Measurements from ENCODE around the gene CCDC197.

CCDC197 gene

DNA sequence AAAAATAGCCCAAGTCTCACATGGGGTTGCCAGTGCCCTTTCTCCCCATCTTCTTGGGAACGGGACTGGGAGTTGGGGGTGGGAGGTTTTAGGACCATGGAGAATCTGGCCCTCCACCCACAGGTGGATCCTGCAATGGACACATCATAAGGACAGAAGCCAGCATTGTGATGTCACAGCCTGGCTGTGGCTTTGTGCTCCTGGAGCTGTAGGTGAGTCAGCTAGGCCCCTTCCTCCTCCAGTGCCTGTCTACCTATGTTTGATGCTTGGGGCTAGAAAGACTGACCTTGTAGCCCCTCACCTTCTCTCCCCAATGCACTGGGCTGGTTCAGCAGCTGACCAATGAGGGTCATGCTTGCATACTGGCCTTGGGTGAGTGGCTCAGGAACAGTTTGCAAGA lies at the start of gene CCDC197:
Gene CCDC197, plus strand, starts transcription at position 220 of the 400 bp plus-strand sequence. CDS start 831 bp downstream, outside the sequence.
- DNase-seq (peak; percentile 26), ATAC-seq (peak; percentile 21)
- peaks cover 6% of the 10 kb centered on the region for H3K27me3 Mint-ChIP-seq
- no peak within 1 kb of the TSS for H3K4me3 Mint-ChIP-seq
- H3K4me1 Mint-ChIP-seq: peaks cover 59% of the 10 kb centered on the region
- H3K9me3 Mint-ChIP-seq: no peaks in the 10 kb centered on the region
- H3K27ac Mint-ChIP-seq: peak within 1 kb of the TSS; percentile 81
- H3K36me3 Mint-ChIP-seq (ENCODE audit: low read depth): no peaks in the 10 kb centered on the region

GRCh38 chr14:93949511-93950075 lies 47.5 kb upstream of the CCDC197 start:
- DNase-seq (no peak), ATAC-seq (no peak)
- no peaks in the 10 kb centered on the region for H3K9me3 Mint-ChIP-seq
- peaks cover 30% of the 10 kb centered on the region for H3K4me1 Mint-ChIP-seq
- H3K36me3 Mint-ChIP-seq (ENCODE audit: low read depth): peaks cover 5% of the 10 kb centered on the region
- no peak overlapping the region for H3K4me3 Mint-ChIP-seq
- no peak overlapping the region for H3K27ac Mint-ChIP-seq
- H3K27me3 Mint-ChIP-seq: no peaks in the 10 kb centered on the region

- no peaks in the 10 kb centered on the region for H3K9me3 Mint-ChIP-seq
- H3K27ac Mint-ChIP-seq: peak overlapping the region; percentile 22
- peak; percentile 11 for ATAC-seq
- no peak for DNase-seq
- H3K4me1 Mint-ChIP-seq: peaks cover 45% of the 10 kb centered on the region
- peaks cover 5% of the 10 kb centered on the region for H3K36me3 Mint-ChIP-seq (ENCODE audit: low read depth)
- H3K4me3 Mint-ChIP-seq: no peak overlapping the region
- no peaks in the 10 kb centered on the region for H3K27me3 Mint-ChIP-seq
Observed at GRCh38 chr14:93950948-93951634, 46.0 kb upstream of the CCDC197 start.

GRCh38 chr14:93951635-93952540 lies 45.2 kb upstream of the CCDC197 start:
- Mint-ChIP-seq H3K27me3 (no peaks in the 10 kb centered on the region), H3K4me3 (no peak overlapping the region), H3K27ac (peak overlapping the region; percentile 22), H3K4me1 (peaks cover 53% of the 10 kb centered on the region), H3K36me3 (ENCODE audit: low read depth) (peaks cover 2% of the 10 kb centered on the region), H3K9me3 (no peaks in the 10 kb centered on the region)
- DNase-seq (no peak), ATAC-seq (no peak)

DNA sequence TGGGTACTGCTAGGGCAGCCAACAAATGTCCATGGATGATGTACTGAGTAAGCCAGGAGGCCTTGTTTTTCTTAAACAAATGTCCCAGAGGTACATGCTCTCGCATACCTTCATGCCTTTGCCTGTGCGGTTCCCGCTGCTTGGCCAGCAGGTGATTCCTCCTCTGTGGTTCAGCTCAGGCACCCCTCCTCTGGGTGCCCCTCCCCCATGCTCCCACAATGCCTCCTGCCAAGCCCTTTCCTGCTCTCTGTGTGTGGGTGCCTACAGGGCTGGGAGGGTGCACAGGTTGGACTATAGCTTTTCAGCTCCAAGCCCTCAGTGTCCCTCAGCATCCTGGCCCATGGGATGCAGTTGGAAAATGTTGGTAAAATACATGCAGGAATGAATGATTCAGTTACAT lies 44.3 kb upstream of the CCDC197 start:
- H3K27me3 Mint-ChIP-seq: no peaks in the 10 kb centered on the region
- no peak overlapping the region for H3K4me3 Mint-ChIP-seq
- no peaks in the 10 kb centered on the region for H3K9me3 Mint-ChIP-seq
- ATAC-seq (no peak), DNase-seq (no peak)
- H3K4me1 Mint-ChIP-seq: peaks cover 62% of the 10 kb centered on the region
- H3K27ac Mint-ChIP-seq: no peak overlapping the region
- H3K36me3 Mint-ChIP-seq (ENCODE audit: low read depth): peaks cover 2% of the 10 kb centered on the region

DNA sequence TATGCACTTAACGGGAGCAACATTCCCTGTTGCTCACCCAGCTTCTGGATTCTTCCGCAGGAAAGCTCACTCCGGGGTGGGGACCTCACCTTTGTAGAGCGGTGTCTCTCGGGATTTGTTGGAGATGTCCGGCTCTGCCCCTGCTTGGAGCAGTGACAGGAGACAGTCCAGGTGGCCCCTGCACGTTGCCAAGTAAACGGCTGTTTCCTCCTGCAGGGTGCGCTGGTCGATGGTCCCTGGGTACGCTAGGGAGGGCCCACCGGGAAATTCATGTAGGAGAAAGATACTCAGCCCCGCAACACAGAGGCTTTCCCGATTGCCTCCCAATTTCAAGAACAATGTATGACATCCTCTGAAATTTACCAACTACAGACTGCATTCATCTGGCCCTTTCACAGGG lies 43.8 kb upstream of the CCDC197 start:
- H3K9me3 Mint-ChIP-seq: no peaks in the 10 kb centered on the region
- no peak for ATAC-seq
- H3K4me1 Mint-ChIP-seq: peaks cover 67% of the 10 kb centered on the region
- H3K36me3 Mint-ChIP-seq (ENCODE audit: low read depth): peaks cover 2% of the 10 kb centered on the region
- no peaks in the 10 kb centered on the region for H3K27me3 Mint-ChIP-seq
- no peak overlapping the region for H3K27ac Mint-ChIP-seq
- no peak for DNase-seq
- H3K4me3 Mint-ChIP-seq: peak overlapping the region; percentile 42

- DNase-seq: no peak
- Mint-ChIP-seq H3K4me3 (peak overlapping the region; percentile 81), H3K36me3 (ENCODE audit: low read depth) (peaks cover 2% of the 10 kb centered on the region), H3K4me1 (peaks cover 73% of the 10 kb centered on the region), H3K27ac (peak overlapping the region; percentile 55), H3K27me3 (no peaks in the 10 kb centered on the region), H3K9me3 (no peaks in the 10 kb centered on the region)
- ATAC-seq: no peak
Observed at GRCh38 chr14:93953739-93954515, 43.2 kb upstream of the CCDC197 start.

DNA sequence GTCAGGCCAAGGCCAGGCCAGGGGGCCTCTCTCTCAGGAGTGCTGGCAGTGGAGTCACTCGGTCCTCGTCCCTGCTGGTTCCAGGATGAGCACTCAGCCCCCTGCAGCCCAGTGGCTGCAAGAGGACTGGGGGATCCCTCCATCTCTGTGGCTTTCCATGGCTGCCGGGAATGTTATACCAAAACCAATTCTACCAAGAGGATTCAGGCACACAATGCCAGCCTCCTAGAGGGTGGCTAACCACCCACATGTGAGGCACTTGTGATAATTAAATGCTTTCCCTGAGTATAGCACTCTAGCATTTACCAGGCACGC lies 42.6 kb upstream of the CCDC197 start:
- no peaks in the 10 kb centered on the region for H3K27me3 Mint-ChIP-seq
- H3K4me3 Mint-ChIP-seq: peak overlapping the region; percentile 81
- peaks cover 79% of the 10 kb centered on the region for H3K4me1 Mint-ChIP-seq
- ATAC-seq: no peak
- H3K9me3 Mint-ChIP-seq: no peaks in the 10 kb centered on the region
- no peak for DNase-seq
- H3K27ac Mint-ChIP-seq: peak overlapping the region; percentile 89
- H3K36me3 Mint-ChIP-seq (ENCODE audit: low read depth): peaks cover 2% of the 10 kb centered on the region

DNA sequence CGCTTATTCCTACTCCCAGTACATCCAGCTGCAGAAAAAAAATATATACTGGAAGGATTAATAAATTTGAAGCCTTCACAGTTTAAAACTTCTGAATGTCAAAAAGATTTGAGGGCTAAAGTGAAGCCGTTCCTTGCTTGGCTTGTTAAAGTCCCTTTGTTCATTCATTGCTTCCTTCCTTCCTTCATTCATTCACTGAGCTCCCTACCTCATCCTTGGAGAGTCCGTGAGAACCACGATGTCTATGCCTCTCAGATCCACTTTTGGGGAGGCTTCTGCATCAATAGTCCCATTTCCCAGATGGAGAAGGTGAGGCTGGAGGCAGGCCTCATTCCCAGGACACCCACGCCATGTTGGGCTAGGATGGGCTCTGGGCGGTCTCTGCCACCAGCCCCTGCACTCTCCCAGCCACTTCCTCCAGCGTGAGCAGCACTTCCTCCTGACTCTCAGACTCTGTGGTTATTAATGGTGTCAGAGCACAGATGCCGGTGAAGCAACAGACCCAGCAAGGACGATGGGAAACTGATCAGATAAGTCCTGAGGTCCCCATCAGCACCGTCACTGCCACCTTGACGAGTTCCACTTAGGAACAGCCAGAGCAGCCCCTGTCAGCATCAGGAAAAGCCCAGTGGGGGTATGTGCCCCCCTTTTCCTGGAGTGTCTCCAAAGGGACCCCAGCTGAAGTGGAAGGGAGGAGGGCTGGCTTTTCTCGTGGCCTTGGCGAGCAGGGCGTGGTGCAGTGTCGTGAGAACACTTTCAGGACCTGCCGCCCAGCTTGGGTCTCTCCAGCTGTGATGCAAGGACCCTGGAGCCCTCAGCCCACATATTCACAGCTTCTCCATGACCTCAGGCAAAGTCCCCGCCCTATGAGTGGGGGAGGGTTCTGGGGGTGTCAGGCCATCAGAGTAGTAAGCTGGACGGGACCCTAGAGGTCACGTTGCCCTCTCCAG lies 41.9 kb upstream of the CCDC197 start:
- DNase-seq: peak; percentile 53
- ATAC-seq: no peak
- H3K4me1 Mint-ChIP-seq: peaks cover 86% of the 10 kb centered on the region
- peak overlapping the region; percentile 81 for H3K4me3 Mint-ChIP-seq
- no peaks in the 10 kb centered on the region for H3K9me3 Mint-ChIP-seq
- H3K36me3 Mint-ChIP-seq (ENCODE audit: low read depth): peaks cover 2% of the 10 kb centered on the region
- peak overlapping the region; percentile 89 for H3K27ac Mint-ChIP-seq
- no peaks in the 10 kb centered on the region for H3K27me3 Mint-ChIP-seq

DNA sequence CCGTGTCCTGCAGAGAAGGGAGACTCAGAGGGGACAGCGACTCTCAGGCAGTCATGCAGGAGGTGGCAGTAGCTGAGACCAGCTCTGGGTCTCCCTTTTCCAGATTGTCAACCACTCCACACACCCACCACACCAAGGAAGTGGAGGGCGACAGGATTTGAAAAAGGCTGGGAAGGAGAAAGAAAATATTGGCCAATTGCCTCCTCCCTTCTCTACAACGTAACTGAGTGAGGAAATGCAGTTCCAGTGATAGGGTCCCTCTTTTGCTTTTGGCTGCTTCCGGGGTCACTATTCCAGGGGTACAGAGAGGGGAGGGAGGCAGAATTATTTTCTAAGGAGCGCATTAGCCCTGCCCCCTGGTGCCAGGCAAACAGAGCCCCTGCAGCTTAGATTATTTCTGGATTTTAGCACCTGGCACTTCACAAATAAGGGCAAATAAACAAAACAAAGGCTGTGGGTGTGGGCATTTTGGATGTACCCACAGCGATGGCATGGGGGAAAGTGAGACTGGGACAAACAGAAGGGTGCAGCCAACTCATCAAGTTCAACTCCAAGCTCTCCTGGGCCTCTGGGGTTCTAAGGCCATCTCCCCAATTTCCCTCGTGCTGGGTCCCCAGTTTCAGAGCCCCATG lies 41.1 kb upstream of the CCDC197 start:
- ATAC-seq: no peak

GRCh38 chr14:93956514-93957332 lies 40.4 kb upstream of the CCDC197 start:
- peaks cover 92% of the 10 kb centered on the region for H3K4me1 Mint-ChIP-seq
- H3K27ac Mint-ChIP-seq: peak overlapping the region; percentile 89
- H3K4me3 Mint-ChIP-seq: peak overlapping the region; percentile 24
- ATAC-seq: no peak
- H3K27me3 Mint-ChIP-seq: no peaks in the 10 kb centered on the region
- H3K36me3 Mint-ChIP-seq (ENCODE audit: low read depth): peaks cover 2% of the 10 kb centered on the region
- no peak for DNase-seq
- H3K9me3 Mint-ChIP-seq: no peaks in the 10 kb centered on the region

More for the DNA sequence above, 41.1 kb upstream of the CCDC197 start:
- no peaks in the 10 kb centered on the region for H3K27me3 Mint-ChIP-seq
- peaks cover 91% of the 10 kb centered on the region for H3K4me1 Mint-ChIP-seq
- peak overlapping the region; percentile 89 for H3K27ac Mint-ChIP-seq
- H3K36me3 Mint-ChIP-seq (ENCODE audit: low read depth): peaks cover 2% of the 10 kb centered on the region
- H3K9me3 Mint-ChIP-seq: no peaks in the 10 kb centered on the region
- no peak for DNase-seq
- peak overlapping the region; percentile 81 for H3K4me3 Mint-ChIP-seq

DNA sequence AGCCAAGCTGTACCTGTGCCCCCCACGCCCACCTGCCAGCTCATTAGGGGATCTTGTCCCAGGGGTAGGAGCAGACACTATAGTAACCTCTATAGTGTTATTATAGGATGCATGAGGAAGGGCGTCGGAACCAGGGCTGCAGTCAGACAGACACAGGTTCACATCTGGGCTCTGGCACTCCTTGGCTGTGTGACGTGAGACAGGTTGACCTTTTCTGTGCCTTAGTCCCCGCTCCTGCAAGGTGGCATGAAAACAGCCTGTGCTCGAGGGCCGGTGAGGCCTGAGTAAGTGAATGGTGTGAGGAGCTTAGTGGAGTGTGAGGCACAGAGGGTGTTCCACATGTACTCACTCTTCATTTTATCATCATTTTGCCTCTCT lies 39.8 kb upstream of the CCDC197 start:
- H3K4me3 Mint-ChIP-seq: no peak overlapping the region

More for the DNA sequence above, 39.8 kb upstream of the CCDC197 start:
- Mint-ChIP-seq H3K9me3 (no peaks in the 10 kb centered on the region), H3K27me3 (no peaks in the 10 kb centered on the region), H3K27ac (peak overlapping the region; percentile 85), H3K4me1 (peaks cover 93% of the 10 kb centered on the region), H3K36me3 (ENCODE audit: low read depth) (peaks cover 2% of the 10 kb centered on the region)
- no peak for DNase-seq
- no peak for ATAC-seq

Measured in activated naive CD8-positive, alpha-beta T cell treated with anti-CD3 and anti-CD28 coated beads, Interleukin-2, amount 50 U/mL, for 24 hours (primary cell).